Fibroblast of skin of back (primary cell): Measurements from ENCODE around the gene PRR5L.

Experiments
- DNase-seq: peaks from one replicate; pipeline ENCODE4 v3.0.0-alpha.2; 2013

Gene PRR5L

DNA sequence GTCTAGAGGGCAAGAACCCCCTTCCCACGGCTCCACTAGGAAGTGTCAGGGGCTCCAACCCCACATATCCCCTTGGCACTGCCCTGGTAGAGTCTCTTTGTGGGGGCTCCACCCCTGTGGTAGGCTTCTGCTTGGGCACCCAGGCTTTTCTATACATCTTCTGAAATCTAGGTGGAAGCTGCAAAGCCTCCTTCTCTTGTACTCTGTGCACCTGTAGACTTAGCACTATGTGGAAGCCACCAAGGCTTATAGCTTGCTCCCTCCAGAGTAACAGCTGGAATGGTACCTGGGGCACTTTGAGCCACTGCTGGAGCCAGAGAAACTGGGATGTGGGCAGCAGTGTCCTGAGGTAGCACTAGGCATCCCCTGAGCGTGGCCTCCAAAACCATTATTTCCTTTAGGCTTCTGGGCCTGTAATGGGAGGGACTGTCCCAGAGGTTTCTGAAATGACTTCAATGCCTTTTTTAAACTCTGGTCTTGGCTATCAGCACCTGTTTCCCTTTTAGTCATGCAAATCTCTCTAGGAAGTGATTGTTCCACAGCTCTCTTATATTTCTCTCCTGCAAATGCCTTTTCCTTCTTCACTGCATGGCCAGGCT lies 145.6 kb downstream of the PRR5L start:
- DNase-seq, result no peak

- DNase-seq, result no peak
Measured at GRCh38 chr11:36443661-36444060, 147.6 kb downstream of the PRR5L start.

- no peak for DNase-seq
Measured at GRCh38 chr11:36446135-36446534, 150.0 kb downstream of the PRR5L start.

DNA sequence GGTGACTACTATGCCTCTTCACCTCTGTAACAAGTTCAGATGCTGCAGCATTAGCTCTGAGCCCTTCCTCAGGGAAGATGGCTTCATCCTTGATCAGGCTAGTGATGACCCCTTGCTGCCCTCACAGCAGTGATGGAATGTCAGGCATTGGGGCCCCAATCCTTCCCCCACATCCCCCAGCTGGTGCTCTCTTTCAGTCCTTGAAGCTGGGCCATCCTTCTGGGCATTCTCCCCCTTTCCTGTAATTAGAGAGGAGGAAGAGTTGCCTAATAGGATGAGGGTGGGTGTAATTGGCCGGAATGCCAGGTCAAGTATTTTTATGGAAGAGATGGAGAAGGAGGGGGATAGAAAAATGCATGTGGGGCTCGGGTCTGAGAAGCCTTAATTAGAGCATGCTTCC lies 151.4 kb downstream of the PRR5L start:
- DNase-seq, result no peak

- DNase-seq, result no peak
Measured at GRCh38 chr11:36447947-36448346, 151.9 kb downstream of the PRR5L start.

DNA sequence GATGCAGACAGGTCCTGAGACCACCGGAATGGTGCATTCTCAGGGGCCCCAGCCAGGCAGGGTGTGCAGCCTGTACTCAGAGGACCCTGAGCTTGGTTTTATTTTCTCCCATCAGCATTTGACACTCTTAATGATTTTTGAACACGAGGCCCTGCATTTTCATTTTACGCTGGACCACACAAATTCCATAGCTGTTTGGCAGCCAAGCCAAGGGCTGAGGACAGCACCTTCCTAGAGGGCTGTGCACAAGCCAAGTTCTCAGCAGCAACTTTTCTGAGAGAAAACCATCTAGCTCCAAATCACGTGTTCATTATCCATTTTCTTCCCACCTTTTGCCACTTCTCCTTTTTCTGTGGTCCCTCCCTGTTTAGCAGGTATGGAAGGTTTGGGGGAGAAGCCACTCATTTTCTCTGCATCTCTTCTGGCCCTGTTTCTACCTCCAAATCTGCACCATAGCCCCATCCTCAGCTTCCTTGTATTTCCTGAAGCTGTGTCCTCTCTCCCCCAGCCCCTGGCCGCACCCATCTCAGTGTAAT lies 153.5 kb downstream of the PRR5L start:
- DNase-seq, result no peak

- DNase-seq, result no peak
Measured at GRCh38 chr11:36450110-36450572, 154.1 kb downstream of the PRR5L start.

GRCh38 chr11:36451045-36451444 lies 155.0 kb downstream of the PRR5L start:
- no peak for DNase-seq

- DNase-seq, result no peak
Measured at GRCh38 chr11:36451681-36452080, 155.6 kb downstream of the PRR5L start.

- DNase-seq, result peak; percentile 71
Measured at GRCh38 chr11:36452236-36452940, 156.3 kb downstream of the PRR5L start.

- DNase-seq, result peak; percentile 26
Measured at GRCh38 chr11:36452961-36453360, 156.9 kb downstream of the PRR5L start.

DNA sequence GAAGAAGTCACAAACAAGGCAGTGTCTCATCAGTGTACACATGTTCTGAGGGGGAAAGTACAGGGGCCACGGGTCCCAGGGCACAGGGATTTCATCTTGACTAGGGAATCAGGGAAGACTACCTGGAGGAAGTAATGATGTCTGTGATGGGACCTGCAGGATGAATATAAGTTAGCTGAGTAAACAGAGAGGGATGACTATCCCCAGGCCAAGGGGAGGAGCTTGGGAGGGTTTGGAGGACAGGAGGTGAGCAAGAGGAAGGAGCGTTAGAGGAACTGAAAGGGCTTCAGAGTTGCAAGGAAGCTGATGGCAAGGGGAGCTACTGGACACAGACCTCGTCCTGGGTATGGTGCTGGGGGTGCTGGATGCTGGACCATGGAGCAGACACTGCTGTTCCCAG lies 157.6 kb downstream of the PRR5L start:
- DNase-seq, result peak; percentile 61

DNA sequence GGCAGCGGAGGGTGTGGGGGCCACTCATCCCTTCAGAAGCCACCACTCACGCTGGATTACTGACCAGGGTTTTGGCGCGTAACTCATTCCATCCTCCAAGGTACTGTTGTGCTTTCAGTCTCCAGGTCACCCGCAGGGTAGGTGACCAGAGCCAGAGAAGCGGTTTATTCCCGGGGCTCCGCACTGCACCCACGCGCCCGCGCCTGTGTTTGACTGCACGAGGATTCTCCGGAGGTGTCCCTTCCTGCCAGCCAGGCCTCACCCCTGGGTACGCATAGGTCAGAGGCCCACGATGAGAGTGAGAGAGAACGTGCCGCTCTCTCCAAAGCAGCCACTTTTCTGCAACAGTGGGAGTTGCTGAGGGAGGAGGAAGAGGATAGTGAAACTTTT lies 158.5 kb downstream of the PRR5L start:
- no peak for DNase-seq

- DNase-seq, result peak; percentile 81
Measured at GRCh38 chr11:36454941-36455631, 159.0 kb downstream of the PRR5L start.

- peak; percentile 100 for DNase-seq
Measured at GRCh38 chr11:36455658-36456111, 159.6 kb downstream of the PRR5L start.

DNA sequence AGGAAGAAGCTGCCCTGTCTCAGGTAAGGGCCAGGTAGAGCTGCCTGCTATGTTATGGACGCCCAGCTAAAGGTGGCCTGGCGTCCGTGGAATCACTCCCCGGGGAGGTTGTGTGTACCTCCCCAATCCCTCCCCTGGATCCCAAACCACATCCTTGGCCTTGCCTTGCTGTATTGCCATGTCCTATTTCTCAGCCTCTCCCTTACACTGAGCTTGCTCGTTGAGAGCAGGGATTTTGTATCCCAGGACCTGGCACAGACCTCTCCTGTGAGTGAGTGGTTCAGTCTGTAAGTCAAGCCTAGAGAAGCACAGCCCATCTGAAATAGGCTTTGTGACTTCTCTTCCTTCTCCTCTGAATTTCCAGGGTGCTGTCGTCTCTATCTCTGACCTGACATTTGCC lies 160.1 kb downstream of the PRR5L start:
- DNase-seq, result peak; percentile 81

- DNase-seq, result no peak
Measured at GRCh38 chr11:36458129-36458915, 162.2 kb downstream of the PRR5L start.

GRCh38 chr11:36459046-36459445 lies 163.0 kb downstream of the PRR5L start:
- no peak for DNase-seq

DNA sequence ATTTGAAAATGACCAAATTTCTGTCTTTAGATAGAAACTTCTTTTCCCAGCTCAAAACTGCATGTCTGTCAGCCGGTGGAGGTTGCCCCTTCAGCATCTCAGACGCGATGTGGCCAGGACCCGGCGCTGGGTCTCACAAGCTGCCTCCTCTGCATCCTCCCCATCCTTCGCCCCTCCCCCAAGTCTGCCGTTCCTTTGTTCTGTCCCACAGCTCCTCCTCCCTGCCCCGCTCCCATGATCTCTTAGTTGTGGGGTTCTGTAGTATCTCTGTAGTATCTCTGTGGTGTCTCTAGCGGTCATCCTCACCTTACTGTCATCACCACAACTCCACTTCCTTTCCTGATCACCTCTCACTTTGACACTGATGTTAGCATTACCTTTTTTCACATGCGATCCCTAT lies 164.1 kb downstream of the PRR5L start:
- no peak for DNase-seq

GRCh38 chr11:36462321-36462720 lies 166.2 kb downstream of the PRR5L start:
- DNase-seq, result no peak

DNA sequence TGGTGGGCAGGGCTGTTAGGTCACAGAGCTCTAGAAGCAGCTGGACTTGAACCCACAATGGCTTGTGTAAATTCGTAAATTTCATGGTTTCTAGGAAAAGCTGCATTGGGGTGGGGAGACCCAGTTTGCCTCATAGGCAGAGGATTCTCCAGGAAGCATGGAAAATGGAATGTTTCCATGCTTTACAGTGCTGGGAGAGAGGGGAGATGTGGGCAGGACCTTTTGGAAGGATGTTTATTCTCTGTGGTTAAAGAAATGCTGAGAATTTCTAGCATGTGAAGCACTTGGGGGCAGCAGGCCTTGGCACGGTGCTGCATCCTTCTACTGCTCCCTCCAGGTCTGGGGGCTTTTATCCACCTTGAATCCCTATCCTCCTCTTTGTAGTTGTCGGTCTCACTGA lies 167.7 kb downstream of the PRR5L start:
- DNase-seq, result peak; percentile 82

DNA sequence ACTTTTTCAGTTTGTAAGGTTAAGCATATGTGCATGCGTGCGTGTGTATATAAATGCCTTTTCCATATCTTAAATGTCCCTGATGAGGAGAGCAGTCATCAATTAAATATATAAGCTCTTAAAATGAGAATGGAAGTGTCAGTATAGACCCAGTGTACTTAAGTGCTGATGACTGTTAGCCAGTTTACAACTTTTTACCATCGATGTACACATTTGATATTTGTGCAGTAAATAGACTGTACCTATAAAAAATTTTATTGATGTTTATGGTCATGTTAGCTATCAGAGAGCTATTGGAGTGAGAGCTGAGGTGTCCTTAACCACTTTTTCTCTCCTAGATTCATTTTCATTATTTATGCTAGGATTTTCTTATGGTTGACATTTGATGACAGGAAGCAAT lies 168.6 kb downstream of the PRR5L start:
- DNase-seq, result no peak
